ENCODE measurements around the gene APP. TPM values are rescaled to one million over a fixed set of nuclear protein-coding genes. Genes with fewer than 3 reads are reported as not detected.

APP gene
- total RNA-seq, 1 experiment from 2014 or later, result 266 TPM

DNA sequence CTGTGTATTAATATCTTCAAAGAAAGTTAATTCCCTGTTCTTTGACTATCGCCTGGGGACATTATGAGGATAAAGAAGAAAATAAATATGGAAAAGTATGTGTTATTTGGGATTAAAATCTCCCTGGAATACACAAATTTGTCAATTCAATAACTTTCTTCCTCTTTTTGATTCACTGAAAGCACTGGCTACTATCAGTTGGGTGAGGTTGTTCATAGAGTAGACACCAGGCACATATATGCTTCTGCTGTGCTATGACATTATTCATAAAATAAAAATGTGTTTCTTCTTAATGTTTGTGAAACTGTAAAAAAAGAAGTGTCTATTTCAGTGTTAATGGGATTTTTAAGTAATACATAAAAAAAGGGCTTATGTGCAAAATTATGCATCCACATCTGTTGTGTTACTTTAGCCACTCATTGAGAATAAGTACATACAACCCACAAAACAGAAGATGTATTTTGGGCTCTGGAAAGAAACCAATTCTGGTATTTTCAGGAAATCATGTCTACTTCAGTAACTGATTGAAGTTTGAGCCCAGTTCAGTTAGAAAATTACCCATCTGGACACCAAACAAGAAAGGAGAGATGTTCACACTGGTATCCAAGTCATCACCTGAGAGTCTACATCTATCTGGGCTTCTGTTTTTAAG is 266.4 kb downstream of the APP start:
- peaks cover 10% of the 10 kb centered on the region for H3K4me1 ChIP-seq (ENCODE audit: insufficient read depth, low read length)
- no peaks in the 10 kb centered on the region for H3K79me2 ChIP-seq (ENCODE audit: low read length)
- ATAC-seq (no peak), DNase-seq (no peak)
- BruUV-seq (replicated peaks), result no TSS peak
- no peak overlapping the region for H2AFZ ChIP-seq (ENCODE audit: low read length)
- no peak for TF ChIP-seq EZH2 (IDR thresholded peaks at IDR 0.05; ENCODE audit: low read length, unreplicated experiment)
- TF ChIP-seq EZH2phosphoT487 (IDR thresholded peaks at IDR 0.05; ENCODE audit: borderline replicate concordance, low read length), result no peak
- TF ChIP-seq, protein P1, sequence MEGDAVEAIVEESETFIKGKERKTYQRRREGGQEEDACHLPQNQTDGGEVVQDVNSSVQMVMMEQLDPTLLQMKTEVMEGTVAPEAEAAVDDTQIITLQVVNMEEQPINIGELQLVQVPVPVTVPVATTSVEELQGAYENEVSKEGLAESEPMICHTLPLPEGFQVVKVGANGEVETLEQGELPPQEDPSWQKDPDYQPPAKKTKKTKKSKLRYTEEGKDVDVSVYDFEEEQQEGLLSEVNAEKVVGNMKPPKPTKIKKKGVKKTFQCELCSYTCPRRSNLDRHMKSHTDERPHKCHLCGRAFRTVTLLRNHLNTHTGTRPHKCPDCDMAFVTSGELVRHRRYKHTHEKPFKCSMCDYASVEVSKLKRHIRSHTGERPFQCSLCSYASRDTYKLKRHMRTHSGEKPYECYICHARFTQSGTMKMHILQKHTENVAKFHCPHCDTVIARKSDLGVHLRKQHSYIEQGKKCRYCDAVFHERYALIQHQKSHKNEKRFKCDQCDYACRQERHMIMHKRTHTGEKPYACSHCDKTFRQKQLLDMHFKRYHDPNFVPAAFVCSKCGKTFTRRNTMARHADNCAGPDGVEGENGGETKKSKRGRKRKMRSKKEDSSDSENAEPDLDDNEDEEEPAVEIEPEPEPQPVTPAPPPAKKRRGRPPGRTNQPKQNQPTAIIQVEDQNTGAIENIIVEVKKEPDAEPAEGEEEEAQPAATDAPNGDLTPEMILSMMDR (conservative IDR thresholded peaks at IDR 0.05; ENCODE audit: low read depth, low read length), result no peak
- H3K4me3 ChIP-seq (ENCODE audit: low read length), result no peak overlapping the region
- ChIA-PET POLR2A (ENCODE audit: unreplicated experiment) (no interaction called here), CTCF (no interaction called here)
- no peaks in the 10 kb centered on the region for H3K9me2 ChIP-seq (replicated peaks; ENCODE audit: low read length)
- peaks cover 14% of the 10 kb centered on the region for H3K36me3 ChIP-seq (ENCODE audit: low read depth, low read length)
- H3K27me3 ChIP-seq (ENCODE audit: low read length), result no peaks in the 10 kb centered on the region
- H3K27ac ChIP-seq (ENCODE audit: low read length), result no peak overlapping the region
- H3K4me2 ChIP-seq (ENCODE audit: low read length), result no peak overlapping the region
- intact Hi-C loops (cut with micrococcal nuclease), result no loop called here
- no peaks in the 10 kb centered on the region for H4K20me1 ChIP-seq (ENCODE audit: low read length)
- H3K9ac ChIP-seq (ENCODE audit: low read length), result no peak overlapping the region
- no peaks in the 10 kb centered on the region for H3K9me3 ChIP-seq (ENCODE audit: low read length)
- no peaks in the 10 kb centered on the region for H3F3A ChIP-seq (ENCODE audit: low read length, unreplicated experiment)

DNA sequence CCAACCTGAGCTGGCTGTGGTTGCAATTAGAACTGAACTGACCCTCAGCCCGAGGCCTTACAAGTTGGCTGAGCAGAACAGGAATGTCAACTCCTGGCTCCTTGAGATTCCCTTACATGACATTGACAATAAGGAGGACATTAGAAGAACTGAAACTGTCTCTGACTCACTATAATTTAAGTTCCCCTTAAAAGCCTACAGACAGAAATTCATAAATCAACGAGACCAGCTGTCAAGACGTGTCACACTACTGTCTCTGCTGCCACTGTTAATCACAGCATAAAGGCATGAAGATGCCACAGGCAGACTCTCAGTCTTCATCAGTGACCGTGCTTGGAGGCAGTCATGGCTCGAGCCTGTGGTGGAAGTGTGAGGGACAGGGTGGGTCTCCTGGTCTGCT is 267.0 kb downstream of the APP start:
- Histone ChIP-seq H3K4me2 (ENCODE audit: low read length) (no peak overlapping the region), H4K20me1 (ENCODE audit: low read length) (no peaks in the 10 kb centered on the region), H3K4me1 (ENCODE audit: insufficient read depth, low read length) (peaks cover 10% of the 10 kb centered on the region), H3K4me3 (ENCODE audit: low read length) (no peak overlapping the region), H3F3A (ENCODE audit: low read length, unreplicated experiment) (no peaks in the 10 kb centered on the region), H2AFZ (ENCODE audit: low read length) (no peak overlapping the region), H3K27ac (ENCODE audit: low read length) (no peak overlapping the region), H3K36me3 (ENCODE audit: low read depth, low read length) (peaks cover 14% of the 10 kb centered on the region), H3K79me2 (ENCODE audit: low read length) (no peaks in the 10 kb centered on the region), H3K9me3 (ENCODE audit: low read length) (no peaks in the 10 kb centered on the region), H3K9me2 (replicated peaks; ENCODE audit: low read length) (no peaks in the 10 kb centered on the region), H3K9ac (ENCODE audit: low read length) (no peak overlapping the region), H3K27me3 (ENCODE audit: low read length) (no peaks in the 10 kb centered on the region)
- TF ChIP-seq EZH2 (IDR thresholded peaks at IDR 0.05; ENCODE audit: low read length, unreplicated experiment) (no peak), EZH2phosphoT487 (IDR thresholded peaks at IDR 0.05; ENCODE audit: borderline replicate concordance, low read length) (no peak)
- TF ChIP-seq, protein P1 (conservative IDR thresholded peaks at IDR 0.05; ENCODE audit: low read depth, low read length), result no peak
- CTCF ChIA-PET, result no interaction called here
- intact Hi-C loops (cut with micrococcal nuclease), result no loop called here
- ATAC-seq (no peak), DNase-seq (no peak)
- no TSS peak for BruUV-seq (replicated peaks)
- POLR2A ChIA-PET (ENCODE audit: unreplicated experiment), result interaction anchor here (0.6 kb wide), 1 partner anchor 319 kb away, joined by 18 read pairs; no protein-coding TSS in a partner anchor

DNA sequence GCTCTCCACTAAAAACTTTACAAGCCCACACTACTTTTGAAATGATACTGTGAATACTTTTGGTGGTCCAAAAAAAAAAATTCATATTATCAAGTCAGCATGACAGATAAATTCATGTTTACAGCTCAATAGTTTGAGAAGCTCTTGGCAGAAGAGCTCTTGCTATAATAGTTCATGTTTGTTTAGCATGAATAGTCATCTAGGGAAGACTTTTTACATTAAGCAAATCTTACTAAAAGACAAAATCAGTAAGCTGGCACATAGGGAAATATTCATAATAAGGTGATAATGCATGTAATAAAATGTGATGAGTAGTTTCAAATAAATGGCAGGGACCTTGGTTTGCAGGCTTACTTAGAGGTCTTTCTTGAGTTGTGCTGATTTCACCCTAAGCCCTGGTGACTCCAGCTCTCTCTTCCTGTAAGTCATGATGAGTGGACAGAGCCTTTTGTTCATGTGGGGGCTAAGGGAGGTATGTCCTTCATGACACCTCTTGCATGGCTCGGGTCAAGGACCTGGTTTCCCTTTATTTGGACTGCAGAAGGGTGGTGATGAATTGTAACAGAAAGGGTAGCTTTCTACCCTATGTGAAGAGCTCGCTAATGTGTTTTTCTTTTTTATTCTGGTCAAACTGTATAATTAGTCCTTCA is 269.1 kb downstream of the APP start:
- ATAC-seq (peak; percentile 90), DNase-seq (peak; percentile 51)
- intact Hi-C loops (cut with micrococcal nuclease), result no loop called here
- no peak overlapping the region for H3K4me2 ChIP-seq (ENCODE audit: low read length)
- no peak overlapping the region for H2AFZ ChIP-seq (ENCODE audit: low read length)
- H3K36me3 ChIP-seq (ENCODE audit: low read depth, low read length), result peaks cover 21% of the 10 kb centered on the region
- H3K4me3 ChIP-seq (ENCODE audit: low read length), result no peak overlapping the region
- H3F3A ChIP-seq (ENCODE audit: low read length, unreplicated experiment), result no peaks in the 10 kb centered on the region
- no peaks in the 10 kb centered on the region for H3K9me2 ChIP-seq (replicated peaks; ENCODE audit: low read length)
- no peaks in the 10 kb centered on the region for H3K79me2 ChIP-seq (ENCODE audit: low read length)
- H3K9ac ChIP-seq (ENCODE audit: low read length), result no peak overlapping the region
- no peaks in the 10 kb centered on the region for H3K9me3 ChIP-seq (ENCODE audit: low read length)
- H4K20me1 ChIP-seq (ENCODE audit: low read length), result no peaks in the 10 kb centered on the region
- ChIA-PET POLR2A (ENCODE audit: unreplicated experiment) (interaction anchor here (0.6 to 0.7 kb wide), 4 partner anchors 15 to 155 kb away, joined by 3 to 12 read pairs (median 4); no protein-coding TSS in a partner anchor), CTCF (no interaction called here)
- peak overlapping the region; percentile 41 for H3K27ac ChIP-seq (ENCODE audit: low read length)
- peaks cover 10% of the 10 kb centered on the region for H3K4me1 ChIP-seq (ENCODE audit: insufficient read depth, low read length)
- TF ChIP-seq, protein P1 (conservative IDR thresholded peaks at IDR 0.05; ENCODE audit: low read depth, low read length), result no peak
- TF ChIP-seq EZH2phosphoT487 (IDR thresholded peaks at IDR 0.05; ENCODE audit: borderline replicate concordance, low read length), result no peak
- no peak for TF ChIP-seq EZH2 (IDR thresholded peaks at IDR 0.05; ENCODE audit: low read length, unreplicated experiment)
- BruUV-seq (replicated peaks), result no TSS peak
- H3K27me3 ChIP-seq (ENCODE audit: low read length), result no peaks in the 10 kb centered on the region

All from PC-3 (cell line).